Suppressor macrophage treated with lipopolysaccharide for 4 hours (primary cell): ENCODE data around the gene TOR2A.

Experiments used
- DNase-seq: peaks from one replicate; pipeline ENCODE4 v3.0.0-alpha.2; 2020

Gene TOR2A

GRCh38 chr9:127694890-127695720 is 40.0 kb downstream of the TOR2A start:
- no peak for DNase-seq

- no peak for DNase-seq
Observed at GRCh38 chr9:127693697-127694096, 41.4 kb downstream of the TOR2A start.

GRCh38 chr9:127693143-127693542 is 42.0 kb downstream of the TOR2A start:
- no peak for DNase-seq

- no peak for DNase-seq
Observed at GRCh38 chr9:127692071-127692470, 43.0 kb downstream of the TOR2A start.

- no peak for DNase-seq
Observed at GRCh38 chr9:127690735-127691134, 44.4 kb downstream of the TOR2A start.

- no peak for DNase-seq
Observed at GRCh38 chr9:127689329-127690000, 45.6 kb downstream of the TOR2A start.

- DNase-seq: no peak
Observed at GRCh38 chr9:127686461-127687393, 48.4 kb downstream of the TOR2A start.

GRCh38 chr9:127684576-127684975 is 50.5 kb downstream of the TOR2A start:
- no peak for DNase-seq

GRCh38 chr9:127683723-127684122 is 51.4 kb downstream of the TOR2A start:
- no peak for DNase-seq

- no peak for DNase-seq
Observed at GRCh38 chr9:127682351-127683136, 52.5 kb downstream of the TOR2A start.
